ENCODE results near the gene TBKBP1.
"Not testable (repeated sequence)": the region's sequence is repeated elsewhere in the genome, so short reads cannot be mapped to it uniquely, and the experiment has no call there.

Gene TBKBP1

DNA sequence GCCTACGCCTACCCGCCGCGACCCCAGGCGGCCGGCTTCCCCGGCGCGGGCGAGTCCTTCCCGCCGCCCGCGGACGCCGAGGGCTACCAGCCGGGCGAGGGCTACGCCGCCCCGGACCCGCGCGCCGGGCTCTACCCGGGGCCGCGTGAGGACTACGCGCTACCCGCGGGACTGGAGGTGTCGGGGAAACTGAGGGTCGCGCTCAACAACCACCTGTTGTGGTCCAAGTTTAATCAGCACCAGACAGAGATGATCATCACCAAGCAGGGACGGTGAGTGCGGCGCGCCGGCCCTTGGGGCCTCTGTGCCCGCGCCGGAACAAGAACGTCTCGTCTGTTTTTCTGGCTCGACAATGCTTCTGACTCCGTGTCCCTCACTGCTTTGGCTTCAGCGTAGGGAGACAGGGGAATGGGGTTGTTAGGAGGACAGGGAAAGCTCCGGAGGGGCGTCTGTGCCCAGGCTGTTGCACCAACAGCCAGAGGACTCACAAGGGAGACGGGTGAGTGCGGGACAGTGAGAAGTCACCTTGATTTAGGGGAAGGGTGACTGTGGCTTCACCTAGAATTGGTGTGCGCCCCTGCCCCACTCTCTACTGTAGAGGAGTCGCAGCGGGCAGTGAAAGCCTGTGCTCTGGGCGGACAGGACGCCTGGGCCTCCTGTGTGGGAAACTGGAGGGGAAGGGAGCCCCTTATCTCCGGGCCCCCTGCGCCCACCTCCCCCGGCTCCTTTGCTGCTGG is 39.9 kb downstream of the TBKBP1 start:
- DNase-seq (ENCODE audit: low read depth), result no peak

DNA sequence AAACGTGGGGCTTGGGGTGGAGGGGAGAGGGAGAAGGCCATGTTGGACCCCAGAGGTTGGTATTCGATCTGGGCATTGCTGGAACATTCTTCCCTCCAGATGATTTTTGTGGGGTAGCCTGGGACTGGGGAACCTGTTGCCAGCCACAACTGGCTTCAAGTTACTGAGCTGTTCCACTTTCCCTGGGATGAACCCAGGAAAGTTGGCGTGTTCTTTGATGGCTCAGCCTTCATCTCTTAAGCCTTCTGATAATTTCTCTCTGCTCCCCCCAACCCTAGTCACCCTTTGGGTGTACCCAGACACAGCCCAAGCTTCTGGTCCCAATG is 41.1 kb downstream of the TBKBP1 start:
- no peak for DNase-seq (ENCODE audit: low read depth)

GRCh38 chr17:47735536-47736011 is 41.6 kb downstream of the TBKBP1 start:
- DNase-seq (ENCODE audit: low read depth), result no peak

DNA sequence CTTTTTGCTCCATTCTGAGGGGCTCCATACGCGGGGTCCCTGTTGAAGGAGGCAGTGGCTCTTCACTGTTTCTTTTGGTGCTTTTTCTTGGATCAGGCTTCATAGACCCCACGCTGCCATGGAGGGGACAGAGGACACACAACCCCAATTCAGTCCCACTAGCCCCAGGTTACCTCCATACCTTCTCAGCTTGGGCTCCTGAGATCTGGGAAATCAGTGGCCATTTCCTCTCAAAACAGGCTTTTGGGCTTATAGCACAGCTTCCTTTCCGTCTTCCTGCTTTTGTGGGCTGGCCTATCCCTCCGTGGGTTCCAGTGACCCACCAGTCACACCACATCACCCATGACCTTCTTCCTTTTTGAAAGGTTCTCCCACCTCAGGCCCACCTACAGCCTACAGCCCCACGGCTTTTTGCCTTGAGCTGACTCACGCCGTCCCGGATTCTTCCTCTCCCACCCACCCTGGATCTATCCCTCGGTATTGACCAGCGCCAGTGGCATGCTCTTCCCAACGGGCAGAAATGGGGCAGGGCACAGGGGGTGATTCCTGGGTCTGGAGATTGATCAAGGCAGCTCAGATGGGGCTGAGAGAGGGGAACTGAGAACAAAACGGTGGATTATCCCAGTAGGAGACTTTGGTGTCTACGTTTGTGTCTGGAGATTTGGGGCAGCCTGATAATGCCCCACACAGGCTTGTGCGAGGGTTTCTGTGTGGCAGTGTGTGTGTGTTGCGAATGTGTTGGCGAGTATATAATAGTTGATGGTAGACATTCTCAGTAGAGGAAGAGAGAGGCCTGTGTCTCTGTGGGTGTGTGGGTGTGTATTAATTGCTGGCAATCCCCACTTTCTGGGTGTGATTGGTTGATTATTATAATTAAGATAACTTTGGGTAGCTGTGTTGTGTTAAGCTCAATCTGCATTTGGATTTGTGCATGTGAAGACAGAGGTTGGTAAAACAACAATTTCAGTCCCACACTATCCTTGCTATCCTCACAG is 42.8 kb downstream of the TBKBP1 start:
- no peak for DNase-seq (ENCODE audit: low read depth)

DNA sequence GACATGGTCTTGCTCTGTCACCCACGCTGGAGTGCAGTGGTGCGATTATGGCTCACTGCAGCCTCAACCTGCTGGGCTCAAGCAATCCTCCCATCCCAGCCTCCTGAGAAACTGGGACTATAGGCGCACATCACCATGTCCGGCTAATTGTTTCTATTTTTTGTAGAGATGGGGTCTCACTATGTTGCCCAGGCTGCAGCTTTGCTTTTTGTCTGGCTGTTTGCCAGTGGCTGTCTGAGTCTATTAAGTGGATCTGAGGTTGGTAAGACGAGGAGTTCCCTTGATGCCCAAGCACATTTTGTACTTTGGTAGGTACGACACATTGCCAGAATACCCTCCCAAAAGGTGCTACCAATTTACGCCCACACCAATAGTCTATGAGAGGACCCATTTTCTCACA is 44.2 kb downstream of the TBKBP1 start:
- no peak for DNase-seq (ENCODE audit: low read depth)

DNA sequence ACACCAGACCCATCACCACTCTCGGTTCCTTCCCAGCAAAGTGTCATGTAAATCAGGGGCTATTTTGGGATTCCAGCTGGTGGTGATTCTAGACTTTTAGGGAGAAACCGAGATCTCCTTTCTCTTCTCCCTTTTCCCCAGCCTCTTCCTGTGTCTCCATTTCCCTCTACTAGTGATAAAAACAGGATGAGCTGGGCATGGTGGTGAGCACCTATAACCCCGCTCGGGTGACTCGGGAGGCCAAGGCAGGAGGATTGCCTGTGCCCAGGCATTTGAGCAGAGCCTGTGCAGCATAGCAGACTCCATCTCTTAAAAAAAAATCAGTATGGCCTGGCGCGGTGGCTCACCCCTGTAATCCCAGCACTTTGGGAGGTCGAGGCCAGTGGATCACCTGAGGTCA is 45.2 kb downstream of the TBKBP1 start:
- no peak for DNase-seq (ENCODE audit: low read depth)

DNA sequence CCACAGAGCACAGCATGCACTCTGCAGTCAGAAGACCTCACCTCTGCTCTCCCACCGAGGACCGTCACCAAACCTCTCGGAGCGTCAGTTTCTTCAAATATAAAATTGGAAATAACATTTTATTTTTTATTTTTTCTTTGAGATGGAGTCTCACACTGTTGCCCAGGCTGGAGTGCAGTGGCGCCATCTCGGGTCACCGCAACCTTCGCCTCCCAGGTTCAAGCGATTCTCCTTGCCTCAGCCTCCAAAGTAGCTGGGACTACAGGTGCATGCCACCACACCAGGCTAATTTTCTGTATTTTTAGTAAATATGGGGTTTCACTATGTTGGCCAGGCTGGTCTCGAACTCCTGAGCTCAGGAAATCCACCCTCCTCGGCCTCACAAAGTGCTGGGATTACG is 46.0 kb downstream of the TBKBP1 start:
- not testable (repeated sequence) for DNase-seq (ENCODE audit: low read depth)

- no peak for DNase-seq (ENCODE audit: low read depth)
Observed at GRCh38 chr17:47741109-47741792, 47.3 kb downstream of the TBKBP1 start.

- DNase-seq (ENCODE audit: low read depth), result no peak
Observed at GRCh38 chr17:47741793-47742145, 47.8 kb downstream of the TBKBP1 start.

- DNase-seq (ENCODE audit: low read depth), result no peak
Observed at GRCh38 chr17:47742319-47743181, 48.6 kb downstream of the TBKBP1 start.

DNA sequence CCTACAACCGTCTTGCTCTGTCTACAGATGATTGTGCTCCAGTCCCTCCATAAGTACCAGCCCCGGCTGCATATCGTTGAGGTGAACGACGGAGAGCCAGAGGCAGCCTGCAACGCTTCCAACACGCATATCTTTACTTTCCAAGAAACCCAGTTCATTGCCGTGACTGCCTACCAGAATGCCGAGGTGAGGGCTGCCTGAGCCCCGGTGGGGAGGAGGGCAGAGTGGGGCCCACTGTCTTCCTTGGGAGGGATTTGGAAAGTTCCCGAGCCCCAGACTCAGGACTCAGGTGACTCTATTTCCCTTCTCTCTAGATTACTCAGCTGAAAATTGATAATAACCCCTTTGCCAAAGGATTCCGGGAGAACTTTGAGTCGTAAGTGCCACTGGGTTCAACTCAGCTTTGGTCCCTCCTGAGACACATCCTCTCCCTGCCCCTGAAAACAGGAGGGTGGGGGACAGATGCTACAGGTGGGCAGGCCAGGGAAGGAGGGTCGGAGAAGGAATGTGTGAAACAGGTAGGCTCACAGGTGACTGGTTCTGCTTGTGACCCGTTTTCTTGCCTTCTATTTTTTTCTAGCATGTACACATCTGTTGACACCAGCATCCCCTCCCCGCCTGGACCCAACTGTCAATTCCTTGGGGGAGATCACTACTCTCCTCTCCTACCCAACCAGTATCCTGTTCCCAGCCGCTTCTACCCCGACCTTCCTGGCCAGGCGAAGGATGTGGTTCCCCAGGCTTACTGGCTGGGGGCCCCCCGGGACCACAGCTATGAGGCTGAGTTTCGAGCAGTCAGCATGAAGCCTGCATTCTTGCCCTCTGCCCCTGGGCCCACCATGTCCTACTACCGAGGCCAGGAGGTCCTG is 50.4 kb downstream of the TBKBP1 start:
- no peak for DNase-seq (ENCODE audit: low read depth)

DNA sequence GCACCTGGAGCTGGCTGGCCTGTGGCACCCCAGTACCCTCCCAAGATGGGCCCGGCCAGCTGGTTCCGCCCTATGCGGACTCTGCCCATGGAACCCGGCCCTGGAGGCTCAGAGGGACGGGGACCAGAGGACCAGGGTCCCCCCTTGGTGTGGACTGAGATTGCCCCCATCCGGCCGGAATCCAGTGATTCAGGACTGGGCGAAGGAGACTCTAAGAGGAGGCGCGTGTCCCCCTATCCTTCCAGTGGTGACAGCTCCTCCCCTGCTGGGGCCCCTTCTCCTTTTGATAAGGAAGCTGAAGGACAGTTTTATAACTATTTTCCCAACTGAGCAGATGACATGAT is 51.0 kb downstream of the TBKBP1 start:
- no peak for DNase-seq (ENCODE audit: low read depth)

GRCh38 chr17:47751471-47751870 is 57.5 kb downstream of the TBKBP1 start:
- DNase-seq (ENCODE audit: low read depth), result no peak

- no peak for DNase-seq (ENCODE audit: low read depth)
Observed at GRCh38 chr17:47757386-47757785, 63.4 kb downstream of the TBKBP1 start.

GRCh38 chr17:47760409-47761140 is 66.6 kb downstream of the TBKBP1 start:
- no peak for DNase-seq (ENCODE audit: low read depth)
